PC-3 (cell line): ENCODE results near the gene MYH13.

Experiments
- CTCF ChIP-seq: fragments of 300-600 bp; sonication (generic); conservative IDR thresholded peaks from 2 replicates; pipeline ENCODE4 v1.5.1; 2017; ENCODE audit warnings: antibody characterized with exemption, low read depth, mild to moderate bottlenecking, low read length
- EZH2 ChIP-seq: fragments of 300-600 bp; sonication (generic); IDR thresholded peaks from one replicate; pipeline ENCODE4 v1.6.1; 2017; ENCODE audit warnings: antibody characterized with exemption, mild to moderate bottlenecking, low read length; ENCODE audit not compliant: unreplicated experiment
- EZH2phosphoT487 ChIP-seq: fragments of 300-600 bp; sonication (generic); IDR thresholded peaks from 2 replicates; pipeline ENCODE4 v1.6.1; 2018; ENCODE audit warnings: mild to moderate bottlenecking, antibody characterized with exemption, low read length, borderline replicate concordance

GRCh38 chr17:10292057-10292937, 80.5 kb downstream of the MYH13 start:
- no peak for TF ChIP-seq EZH2
- TF ChIP-seq EZH2phosphoT487 = no peak
- TF ChIP-seq CTCF = no peak
